GM18861 (cell line): Measurements from ENCODE around the gene AZU1.

Experiments used
- ATAC-seq: cut with Tn5 transposase; IDR thresholded peaks from one replicate; pipeline ENCODE4 v1.9.1; 2021; ENCODE audit not compliant: unreplicated experiment

The AZU1 gene

GRCh38 chr19:796692-797527 lies 30.7 kb upstream of the AZU1 start, which contains the start of gene PTBP1:
PTBP1 (plus strand) TSS chr19:797452; CDS start chr19:797498, 46 bp downstream.
- ATAC-seq = peak; percentile 65

DNA sequence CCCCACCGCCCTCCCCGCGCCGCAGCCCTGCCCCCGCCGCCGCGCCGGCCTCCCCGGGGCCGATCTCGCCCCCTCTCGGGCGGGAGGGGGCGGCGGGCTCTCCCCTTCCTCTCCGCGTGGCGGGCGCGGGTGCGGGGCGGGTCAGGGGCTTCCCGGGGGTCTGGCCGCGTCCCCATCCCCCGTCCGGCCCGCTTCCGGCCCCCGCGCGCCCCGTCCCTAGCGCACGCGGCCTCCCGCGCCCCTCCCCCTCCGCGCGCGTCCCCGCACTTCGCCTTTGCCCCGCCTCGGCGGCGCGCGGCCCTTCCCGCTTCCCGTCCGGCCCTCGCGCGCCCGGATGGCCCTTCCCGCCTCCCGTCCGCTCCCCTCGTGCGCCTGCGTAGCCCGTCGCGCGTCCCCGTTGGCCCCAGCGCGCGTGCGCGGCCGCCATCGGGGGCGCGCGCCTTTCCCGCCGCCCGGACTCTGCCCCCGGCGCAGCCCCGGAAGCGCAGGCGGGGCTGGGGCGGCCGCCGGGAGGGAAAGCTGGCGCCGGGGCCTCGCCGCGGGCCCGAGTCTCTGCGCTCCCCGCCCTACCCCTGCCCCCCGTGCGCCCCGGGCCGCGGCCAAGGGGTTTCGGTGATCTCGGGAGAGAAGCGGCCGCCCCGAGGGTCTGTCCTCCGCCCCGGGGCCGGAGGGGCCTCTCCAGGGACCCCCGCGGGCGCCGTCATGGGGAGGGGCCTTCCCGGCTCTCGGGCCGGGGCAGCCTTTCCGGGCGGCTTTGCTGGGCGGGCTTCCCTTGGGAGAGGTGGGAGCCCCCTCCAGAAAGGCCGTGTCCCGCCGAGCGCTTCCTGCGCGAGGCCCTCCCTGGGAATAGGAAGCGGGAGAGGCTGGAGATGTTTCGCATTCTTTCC lies 29.9 kb upstream of the AZU1 start:
- peak; percentile 26 for ATAC-seq

DNA sequence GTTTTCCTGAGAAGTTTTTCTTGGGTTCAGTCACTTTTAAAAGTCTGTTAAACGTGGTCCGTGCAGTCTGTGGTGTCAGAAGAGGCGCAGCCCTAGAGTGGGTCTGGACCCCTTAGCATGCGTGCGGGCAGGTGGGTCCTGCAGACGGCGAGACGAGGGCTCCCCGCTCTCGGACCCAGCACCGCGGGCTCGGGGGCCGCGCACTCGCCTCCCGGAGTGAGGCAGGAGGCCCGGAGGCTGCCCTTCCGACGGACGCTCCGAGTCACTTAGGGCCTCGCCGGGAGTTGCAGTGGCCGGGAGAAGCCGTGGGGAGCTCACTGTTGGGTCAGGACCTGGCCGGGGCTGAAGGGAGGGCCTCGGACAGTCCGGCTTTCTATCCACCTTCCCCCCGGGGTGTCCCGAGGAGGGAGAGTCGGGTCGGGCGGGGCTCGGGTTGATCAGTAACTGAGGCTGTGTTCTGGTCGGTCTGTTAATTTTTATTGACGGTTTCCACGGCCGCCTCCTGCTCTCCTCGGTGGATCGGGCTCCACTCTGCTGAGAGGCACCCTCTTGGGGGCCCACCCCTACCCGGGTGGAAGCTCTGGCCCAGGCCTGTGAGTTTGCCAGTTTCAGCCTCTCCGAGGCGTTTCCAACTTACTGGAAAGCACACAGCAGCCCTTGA lies 29.1 kb upstream of the AZU1 start:
- ATAC-seq = no peak

GRCh38 chr19:799076-799881 lies 28.4 kb upstream of the AZU1 start:
- ATAC-seq = no peak

DNA sequence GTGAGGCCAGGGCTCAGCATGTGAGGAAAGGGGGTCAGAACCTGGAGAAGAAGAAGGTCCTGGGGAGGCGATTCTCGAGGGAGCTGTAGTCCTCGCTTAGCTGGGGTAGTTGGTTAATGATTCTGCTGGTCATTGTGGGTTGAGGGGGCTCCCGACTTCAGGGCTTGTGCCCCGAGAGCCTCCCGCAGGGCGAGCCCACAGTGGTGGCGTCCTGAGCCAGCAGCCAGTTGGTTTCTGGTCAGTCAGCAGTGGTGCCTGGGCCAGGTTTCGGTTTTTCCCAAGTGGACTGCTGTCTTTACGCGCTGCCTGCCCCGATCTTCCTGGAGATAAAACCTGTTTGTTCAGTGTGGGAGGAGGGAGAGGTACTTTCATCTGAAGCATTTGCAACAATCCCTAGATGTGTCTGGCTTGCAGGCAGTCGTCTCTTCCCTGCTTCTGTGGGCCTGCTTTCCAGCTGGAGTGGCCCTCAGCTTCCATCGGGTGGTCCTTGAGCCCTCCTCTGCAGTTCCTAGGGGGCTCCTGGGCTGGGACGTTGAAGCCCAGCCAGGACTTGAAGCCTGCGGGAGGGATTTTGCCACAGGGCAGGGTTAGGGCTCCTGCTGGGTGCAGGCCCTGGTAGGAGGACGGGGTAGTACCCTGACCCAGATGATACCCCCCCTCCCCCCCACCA lies 27.1 kb upstream of the AZU1 start:
- no peak for ATAC-seq

DNA sequence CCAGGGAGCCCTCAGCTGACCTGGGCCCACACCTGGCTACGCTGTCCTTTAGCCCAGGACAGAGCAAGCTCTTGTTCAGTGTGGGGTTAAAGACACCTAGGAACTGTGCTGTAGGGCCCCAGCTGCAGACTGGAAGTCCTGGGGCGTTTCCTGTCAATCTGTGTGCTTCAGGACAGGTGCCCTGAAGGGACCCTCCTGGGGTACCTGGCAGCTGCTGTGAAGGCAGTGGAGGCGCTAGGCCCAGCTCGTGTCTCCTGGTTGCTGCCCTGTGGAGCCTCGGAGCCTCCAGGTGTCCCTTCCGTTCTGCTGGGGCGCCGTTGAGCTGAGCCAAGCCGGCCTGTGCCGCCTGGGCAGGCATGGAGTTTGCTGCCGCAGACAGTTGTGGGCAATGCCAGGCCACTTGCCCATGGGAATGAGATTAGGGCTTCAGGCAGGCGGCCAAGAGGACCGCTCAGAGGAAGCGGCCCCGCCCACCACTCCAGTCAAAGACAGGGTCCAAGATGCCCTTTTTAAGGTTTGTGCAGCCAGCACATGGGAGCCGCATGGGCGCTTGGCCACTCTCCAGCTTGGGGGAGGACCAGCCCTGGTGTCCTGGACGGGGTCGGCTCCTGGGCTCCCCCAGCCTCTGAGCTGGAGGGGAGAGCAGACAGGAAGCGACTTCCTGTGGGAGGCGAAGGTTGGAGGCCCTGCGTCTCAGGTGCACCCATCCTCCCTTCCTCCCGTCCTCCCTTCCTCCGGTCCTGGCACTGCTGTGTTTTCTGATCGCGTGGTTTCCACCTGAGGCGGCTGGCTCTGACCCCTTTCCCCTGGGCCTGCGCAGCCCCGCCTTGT lies 26.4 kb upstream of the AZU1 start:
- ATAC-seq = no peak

DNA sequence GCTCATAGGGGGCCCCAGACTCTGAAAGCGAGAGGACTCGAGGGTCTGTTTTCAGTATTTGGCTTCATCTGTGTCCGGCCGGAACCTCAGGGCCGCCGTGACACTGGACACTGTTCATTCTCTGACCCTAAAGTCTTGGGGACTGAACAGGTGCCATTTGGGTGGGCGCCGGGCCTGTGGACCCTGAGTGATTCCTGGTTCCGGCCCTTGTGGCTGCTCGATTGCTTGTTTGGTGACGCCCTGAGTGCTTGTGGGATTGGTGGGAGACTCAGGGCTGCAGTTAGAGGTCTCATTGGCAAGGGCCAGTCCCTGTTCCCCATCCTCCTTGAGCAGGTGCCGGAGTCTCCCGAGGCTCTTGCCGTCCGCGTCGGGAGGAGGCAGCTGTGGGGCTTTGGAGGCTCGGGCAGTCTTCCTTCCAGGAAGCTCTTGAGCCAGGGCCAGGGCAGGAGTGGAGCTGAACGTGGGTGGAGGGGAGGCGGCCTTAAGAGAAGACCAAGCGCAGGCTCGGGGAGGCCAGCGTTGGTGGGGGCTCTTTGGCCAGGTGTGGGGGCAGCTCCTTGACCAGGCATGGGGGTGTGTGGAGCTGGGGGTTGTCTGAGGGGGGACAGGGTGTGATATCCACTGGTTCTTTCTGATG lies 25.7 kb upstream of the AZU1 start:
- ATAC-seq = no peak

- ATAC-seq = no peak
Observed at GRCh38 chr19:802498-803098, 25.0 kb upstream of the AZU1 start.

DNA sequence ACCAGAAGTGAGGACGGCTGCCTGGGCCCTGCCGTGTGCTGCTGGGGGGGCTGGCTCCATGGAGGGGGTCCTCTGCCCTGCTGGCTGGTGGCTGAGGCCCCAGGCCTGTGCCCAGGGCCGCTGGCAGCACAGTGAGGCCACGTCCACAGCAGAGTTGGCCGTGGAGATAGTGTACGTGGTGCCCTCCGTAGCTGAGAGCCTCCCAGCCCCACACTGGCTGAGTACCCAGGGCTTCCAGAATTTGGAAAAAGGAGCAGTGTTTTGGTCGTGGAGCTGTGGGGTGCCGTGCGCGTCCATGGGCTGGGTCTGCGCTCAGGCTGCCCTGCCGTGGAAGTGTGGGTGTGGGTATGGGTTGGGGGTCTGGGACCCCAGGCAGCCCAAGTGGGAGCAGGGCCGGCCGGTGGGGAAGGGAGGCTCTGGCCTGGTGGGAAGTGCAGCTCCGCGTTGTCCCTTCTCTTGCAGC lies 24.5 kb upstream of the AZU1 start:
- no peak for ATAC-seq

DNA sequence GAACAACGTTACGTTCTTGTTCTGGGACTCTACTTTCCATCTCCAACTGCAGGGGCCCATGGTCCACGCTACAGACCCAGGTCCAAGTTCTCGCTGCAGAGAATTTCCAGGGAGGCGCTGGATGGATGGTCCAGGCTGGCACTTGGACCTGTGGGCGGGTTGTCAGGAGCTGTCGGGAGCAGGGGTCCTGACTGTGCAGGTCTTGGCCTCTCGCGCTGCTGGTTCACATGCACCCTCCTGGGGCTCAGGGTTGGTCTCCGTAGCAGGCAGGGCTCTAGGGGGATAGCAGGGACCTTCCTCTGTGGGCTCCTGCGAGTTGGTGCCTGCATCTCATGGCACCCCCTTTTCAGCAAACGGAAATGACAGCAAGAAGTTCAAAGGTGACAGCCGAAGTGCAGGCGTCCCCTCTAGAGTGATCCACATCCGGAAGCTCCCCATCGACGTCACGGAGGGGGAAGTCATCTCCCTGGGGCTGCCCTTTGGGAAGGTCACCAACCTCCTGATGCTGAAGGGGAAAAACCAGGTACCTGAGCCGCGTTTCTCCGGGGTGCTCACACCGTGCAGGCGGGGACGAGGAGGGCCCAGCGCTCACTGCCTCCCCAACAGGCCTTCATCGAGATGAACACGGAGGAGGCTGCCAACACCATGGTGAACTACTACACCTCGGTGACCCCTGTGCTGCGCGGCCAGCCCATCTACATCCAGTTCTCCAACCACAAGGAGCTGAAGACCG lies 23.8 kb upstream of the AZU1 start:
- no peak for ATAC-seq

GRCh38 chr19:804419-805165 lies 23.0 kb upstream of the AZU1 start:
- no peak for ATAC-seq

- no peak for ATAC-seq
Observed at GRCh38 chr19:805166-805551, 22.5 kb upstream of the AZU1 start.

GRCh38 chr19:805600-806550 lies 21.8 kb upstream of the AZU1 start:
- no peak for ATAC-seq

GRCh38 chr19:806815-807421 lies 20.7 kb upstream of the AZU1 start:
- no peak for ATAC-seq
